Fibroblast of peridontal ligament (primary cell): ENCODE data around the gene EFNA2.

Source experiments
- DNase-seq: peaks from one replicate; pipeline ENCODE4 v3.0.0-alpha.2; 2010; ENCODE audit errors: extremely low read depth

Gene EFNA2

DNA sequence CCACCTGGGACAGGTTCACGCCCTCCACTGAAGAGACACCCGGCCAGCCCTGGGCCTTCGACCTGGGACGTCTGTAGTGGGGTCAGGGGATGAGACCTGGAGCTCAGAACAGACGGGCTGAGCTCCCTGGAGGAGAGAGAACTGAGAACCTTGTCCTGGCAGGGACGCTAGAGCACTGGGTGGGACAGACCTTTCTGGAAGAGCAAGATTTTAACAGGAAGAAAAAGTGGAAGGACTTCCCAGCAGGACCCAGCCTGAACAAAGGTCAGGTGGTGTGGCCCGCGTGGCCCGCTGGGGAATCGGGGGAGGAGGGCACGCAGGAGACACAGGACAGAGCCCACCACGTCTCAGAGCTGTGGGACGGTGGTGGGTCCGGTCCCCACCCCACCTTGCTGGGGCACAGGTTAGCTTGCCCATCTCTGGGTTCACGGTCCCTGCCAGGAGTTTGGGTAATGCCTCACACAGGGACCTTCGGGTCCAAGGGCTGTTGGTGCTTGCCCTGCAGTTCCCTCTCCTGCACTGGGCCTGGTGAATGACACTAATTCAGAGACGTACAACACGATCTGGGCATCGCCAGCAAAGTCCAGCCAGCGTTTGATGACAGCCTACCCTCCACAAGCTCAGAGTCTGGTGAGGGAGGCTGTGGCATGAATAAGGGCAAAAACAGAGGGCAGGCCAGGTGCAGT is 1.2 kb upstream of the EFNA2 start:
- DNase-seq: no peak

DNA sequence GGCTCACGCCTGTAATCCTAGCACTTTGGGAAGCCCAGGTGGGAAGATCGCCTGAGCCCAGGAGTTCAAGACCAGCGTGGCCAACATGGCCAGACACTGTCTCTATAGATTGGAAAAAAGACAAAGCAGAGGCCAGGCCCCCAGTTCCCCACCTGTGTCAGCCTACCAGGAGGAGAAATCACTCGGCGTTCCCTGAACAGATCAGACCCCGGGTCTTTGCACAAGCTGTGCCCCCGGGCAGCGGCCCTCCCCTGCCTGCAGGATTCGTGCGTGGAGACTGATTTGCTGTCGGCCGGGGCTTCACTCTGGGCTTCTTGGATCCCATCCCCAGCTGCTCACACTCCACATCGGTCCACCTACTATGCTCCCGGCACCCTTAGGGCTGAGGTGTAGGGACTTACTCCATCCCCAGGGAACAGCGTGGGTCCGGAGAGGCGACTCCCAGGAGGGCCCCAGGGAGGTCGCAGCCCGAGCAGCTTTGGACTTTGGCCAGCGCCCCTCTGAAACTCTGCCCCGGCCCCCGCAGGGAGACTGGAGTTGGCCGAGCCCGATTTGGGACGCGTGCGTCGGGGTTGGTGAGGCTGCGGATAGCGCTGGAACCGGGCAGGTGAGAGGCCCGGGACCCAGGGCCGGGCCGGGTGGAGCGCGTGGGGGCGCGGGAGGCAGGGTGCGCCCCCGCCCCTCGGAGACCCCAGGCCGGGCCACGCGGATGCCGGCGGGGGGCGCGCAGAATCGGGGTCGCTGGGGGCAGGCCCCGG is 515 bp upstream of the EFNA2 start:
- no peak for DNase-seq

DNA sequence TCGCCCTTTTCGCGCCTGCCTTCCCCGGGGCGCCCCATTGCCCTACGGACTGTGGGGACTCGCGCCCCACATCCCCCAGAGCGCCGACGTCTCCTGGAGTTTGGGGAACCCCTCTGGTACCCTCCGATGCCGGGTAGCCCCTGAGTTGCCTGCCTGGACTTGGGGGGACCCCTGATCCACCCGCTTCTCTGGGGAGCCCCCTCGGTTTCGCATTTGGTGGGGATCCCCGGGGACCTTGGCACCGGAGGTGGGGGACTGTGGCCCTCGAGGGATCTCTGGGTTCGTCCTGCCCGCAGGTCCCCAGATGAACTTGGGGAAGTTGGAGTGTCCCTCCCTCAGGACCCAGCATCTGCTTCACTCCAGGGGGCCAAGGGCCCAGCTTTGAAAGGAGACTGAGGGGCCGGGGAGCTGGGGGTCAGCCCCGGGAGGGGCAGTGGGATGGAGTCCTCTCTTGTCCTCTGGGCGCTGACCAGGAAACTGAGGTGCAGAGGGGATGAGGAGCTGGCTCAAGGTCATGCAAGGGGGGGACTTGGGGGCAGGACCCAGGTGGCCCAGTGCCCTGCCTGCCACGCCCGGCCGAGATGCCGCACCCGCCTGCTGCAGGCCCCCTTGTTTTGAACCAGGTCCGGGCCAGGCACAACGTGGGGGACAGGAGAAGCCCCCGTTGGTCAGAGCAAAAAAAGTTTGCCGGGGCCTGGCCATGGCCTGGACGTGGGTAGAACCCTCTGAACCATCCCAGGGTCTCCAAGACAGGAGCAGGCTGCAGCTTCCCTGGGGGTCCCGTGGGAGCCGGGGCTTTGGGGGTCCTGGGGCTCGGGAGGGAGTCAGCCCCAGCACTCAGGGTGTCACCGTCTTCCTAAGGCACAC is 1.0 kb downstream of the EFNA2 start:
- DNase-seq: no peak

DNA sequence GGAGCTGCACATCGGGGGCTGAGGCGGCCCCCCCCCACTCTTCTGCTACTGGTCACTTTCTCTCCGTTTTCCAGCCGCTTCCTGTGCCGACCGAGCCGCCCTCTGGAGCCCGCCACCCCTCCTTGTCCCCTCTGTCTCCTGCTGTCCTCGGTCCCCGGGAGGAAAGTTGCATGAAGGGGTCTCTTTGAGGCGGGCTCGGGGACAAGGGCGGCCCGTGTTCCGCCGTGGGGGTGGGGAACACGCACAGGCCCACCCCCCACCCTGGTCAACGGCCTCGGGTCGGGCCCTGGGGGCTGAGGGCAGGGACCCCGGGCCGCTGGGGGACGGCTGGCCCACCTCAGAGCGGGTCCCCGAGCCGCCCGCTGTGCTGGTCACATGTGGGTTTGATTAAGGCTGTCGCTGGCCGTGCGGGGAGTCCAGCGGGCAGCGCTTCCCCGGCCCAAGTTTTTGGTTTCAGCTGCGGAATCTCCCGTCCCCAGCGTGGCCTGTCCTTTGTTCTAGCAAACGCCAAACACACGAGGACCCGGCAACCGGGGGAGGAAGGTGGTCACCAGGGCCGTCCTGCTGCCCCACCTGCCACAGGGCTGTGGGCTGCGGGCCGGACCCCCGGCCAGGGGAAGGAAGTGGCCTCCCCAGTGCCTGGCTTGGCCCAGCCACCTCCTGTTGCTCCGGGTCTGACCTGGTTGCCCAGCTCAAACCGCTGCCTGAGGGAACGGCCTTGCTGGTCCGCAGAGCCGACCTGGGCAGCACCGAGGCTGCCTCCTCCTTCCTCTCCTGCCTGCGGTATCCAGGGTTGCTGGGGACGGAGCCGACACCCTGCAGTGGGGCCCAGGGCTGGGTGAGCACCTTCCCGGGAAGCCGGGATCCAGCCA is 1.9 kb downstream of the EFNA2 start:
- DNase-seq: no peak

DNA sequence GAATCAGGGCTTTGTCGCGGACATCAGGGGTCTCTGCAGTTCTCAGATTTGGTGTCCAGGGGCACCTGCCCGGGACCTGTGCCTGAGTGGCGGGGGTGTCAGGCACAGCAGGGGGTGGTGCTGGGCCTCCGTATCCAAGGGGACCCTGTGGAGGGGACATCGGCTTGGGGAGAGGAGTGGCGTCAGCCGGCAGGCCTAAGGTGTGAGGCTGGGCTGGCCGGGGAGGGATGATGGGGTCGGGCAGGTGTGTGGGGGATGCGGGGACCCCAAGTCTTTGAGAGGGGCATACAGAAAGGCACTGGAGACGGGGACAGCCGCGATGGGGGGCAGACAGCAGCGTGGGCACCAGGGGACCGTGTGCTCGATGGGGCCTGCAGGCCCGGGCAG is 2.5 kb downstream of the EFNA2 start:
- no peak for DNase-seq

DNA sequence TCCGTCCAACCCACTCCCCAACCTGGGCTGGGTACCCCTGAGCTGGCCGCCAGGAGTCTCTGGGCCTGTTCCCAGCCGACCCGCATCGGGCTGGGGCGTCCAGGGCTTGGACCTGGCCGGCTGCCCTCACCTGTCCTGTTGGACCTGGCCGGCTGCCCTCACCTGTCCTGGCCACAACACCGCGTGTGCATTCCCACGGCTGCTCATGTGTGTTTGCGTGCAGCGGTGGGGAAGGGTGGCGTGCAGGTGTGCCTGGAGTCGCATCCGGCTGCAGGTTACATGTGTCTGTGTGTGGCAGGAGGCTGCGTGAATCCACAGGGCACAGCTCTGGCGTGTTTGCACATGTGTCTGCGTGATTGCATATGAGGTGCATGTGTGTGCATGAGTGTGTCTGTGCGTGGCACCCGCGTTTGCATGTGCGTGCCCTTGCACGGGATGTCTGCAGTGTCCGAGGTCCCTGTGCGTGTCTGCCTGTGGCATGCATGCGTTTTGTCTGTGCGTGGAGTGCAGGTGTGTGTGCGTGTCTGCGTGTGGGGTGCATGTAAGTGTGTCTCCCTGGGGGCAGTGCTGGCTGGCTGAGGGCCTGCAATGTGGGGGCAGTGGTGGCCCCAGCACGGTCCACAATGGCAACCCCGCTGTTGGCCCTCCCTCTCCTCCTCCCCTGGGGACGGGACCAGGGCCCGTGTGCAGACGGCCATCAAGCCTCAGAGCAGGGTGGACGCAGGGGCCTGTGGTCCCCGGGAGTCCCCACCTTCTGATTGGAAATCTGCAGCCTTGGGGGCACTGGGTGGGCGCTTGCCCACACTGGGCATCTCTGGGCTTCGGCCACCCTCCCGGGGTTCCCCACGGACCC is 3.4 kb downstream of the EFNA2 start:
- DNase-seq: no peak

DNA sequence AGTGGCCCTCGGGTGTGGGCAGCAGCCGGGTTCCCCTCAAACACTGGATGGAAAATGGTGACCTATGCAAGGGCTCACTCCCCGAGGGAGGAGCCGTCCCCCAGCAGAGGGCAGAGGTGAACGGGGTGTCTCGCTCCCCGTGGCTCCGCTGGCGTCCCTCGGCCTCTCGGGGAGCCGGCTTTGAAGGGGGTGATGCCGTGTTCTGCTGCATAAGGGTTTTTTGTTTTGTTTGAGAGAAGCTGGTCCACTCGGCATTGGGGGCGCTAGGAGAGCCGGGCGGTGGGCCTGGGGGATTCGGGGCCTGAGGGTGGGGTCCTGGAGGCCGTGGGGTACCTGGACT is 4.0 kb downstream of the EFNA2 start:
- no peak for DNase-seq

DNA sequence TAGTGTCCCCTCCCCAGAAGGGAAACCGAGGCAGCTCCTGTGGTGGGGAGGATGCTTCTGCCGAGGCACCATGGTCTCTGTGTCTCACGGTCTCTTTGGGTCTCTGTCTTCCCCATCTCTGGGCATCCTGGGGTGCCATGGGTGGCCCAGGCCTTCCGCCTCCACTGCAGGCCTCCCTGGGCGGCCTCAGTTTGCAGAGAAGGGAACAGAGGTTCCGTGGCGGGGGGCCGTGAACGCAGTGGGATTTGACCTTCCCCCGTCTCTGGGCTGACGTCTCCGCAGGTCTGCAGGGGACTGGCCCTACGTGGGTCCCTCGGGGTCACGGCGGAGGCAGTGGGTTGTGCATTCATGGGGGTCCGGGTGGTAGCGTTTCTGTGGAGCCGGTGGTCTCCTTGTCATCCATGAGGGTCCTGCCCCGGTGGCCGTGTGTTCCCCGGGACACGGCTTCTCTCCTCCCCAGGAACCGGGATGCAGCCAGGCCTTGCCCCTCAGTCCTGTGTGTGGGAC is 4.6 kb downstream of the EFNA2 start:
- DNase-seq: no peak

DNA sequence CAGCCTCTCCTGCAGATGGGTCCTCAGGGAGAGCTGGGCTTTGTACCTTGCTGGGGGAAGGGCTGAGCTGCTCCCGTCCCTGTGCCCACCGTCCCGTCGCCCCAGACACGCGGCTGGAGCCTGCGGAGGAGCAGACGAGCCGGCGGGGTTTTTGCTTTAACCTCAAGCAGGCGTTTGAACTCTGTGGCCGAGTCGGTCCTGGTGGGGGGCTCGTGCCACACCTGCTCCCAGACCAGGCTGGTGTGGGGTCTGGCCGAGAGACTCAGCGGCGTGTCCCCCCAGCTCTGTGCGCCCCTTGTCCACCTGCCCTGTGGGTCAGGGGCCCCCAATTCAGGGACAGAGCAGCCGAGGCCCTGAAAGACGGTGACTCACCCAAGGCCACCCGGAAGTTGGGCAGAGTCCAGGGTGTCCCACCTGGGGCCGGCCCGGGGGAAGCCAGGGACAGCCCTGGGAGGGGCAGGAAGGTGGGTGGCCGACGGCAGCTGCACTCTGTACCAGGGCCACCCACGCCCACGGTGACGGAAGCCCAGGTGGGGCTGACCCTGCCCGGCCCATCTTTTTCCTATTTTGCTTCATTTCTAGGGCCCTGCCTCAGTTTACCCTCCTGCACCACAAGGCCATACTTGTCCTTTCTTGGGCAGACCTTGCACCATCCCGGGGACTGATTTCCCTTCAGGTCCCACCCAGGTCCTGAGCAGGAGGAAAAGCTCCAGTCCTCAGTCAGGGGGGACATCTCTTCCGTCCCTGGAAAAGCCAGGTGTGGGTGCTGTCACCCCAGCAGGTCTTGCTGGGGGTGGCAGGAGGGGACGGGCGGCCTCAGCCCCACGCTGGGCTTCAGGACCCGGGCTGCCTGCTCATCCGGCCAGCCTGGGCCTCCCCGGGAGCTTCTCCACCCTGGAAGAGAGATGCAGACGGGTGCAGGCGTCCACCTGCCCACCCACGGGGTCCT is 5.3 kb downstream of the EFNA2 start:
- no peak for DNase-seq

DNA sequence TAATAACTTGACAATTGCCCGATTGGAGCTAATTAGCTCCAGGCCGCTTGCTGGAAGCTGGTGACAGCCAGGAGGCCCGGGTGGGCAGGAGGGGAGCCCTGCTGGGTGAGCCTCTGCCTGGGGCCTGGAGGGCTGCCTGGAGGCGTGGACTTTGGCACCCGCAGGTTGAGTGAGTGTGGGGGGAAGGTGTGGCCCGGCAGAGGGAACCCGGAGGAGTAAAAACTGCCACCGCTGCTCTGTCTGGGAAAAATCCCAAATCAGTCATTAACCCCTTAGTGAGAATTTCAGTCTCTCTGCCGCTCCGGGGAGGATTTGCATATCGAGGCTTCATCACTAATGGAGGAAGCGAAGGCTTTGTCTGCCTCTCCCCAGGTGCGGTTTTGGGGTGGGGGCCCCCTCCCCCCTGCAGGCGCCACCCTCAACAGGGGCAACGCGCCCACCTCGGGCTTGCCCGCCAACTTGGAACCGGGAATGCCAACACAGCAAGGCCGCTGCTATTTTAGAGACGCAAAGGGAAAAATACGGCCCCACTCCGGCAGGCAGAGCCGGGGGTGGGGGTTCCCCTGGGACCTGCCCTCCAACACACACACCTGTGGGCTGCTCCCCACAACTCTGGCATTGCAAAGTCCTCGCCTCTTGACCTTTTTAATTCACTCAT is 6.2 kb downstream of the EFNA2 start:
- DNase-seq: no peak

DNA sequence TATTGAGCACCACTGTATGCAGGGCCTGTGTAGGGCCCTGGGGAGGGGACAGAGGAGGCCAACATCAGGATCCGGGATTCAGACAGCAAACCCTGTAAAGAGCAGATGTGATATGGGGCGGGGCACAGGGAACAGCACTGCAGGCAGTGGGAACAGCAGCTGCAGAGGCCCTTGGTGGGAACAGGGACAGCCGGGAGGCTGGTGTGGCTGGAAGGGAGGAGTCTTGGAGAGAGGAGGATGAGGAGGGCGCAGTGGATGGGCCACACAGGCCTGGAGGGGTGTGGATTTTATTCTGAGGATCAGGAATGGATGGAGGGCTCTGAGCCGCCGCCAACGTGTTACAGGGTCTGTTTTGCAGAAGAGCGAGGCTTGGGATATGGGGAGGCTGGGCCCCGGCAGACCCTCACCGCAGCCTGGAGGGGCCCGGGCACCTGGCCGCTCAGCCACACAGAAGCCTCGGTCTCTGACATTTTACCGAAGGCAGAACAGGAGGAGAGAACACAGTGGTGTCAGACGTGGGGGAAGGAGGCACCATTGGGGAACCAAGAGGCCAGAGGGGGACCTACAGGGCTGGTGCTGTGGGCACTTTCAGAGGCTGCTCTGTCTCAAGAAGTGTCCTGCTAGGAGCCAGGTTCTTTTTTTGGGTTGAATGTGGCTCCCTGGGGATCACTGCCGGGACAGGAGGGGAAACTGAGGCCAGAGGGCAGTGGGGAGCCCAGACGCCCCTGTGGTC is 6.9 kb downstream of the EFNA2 start:
- no peak for DNase-seq

DNA sequence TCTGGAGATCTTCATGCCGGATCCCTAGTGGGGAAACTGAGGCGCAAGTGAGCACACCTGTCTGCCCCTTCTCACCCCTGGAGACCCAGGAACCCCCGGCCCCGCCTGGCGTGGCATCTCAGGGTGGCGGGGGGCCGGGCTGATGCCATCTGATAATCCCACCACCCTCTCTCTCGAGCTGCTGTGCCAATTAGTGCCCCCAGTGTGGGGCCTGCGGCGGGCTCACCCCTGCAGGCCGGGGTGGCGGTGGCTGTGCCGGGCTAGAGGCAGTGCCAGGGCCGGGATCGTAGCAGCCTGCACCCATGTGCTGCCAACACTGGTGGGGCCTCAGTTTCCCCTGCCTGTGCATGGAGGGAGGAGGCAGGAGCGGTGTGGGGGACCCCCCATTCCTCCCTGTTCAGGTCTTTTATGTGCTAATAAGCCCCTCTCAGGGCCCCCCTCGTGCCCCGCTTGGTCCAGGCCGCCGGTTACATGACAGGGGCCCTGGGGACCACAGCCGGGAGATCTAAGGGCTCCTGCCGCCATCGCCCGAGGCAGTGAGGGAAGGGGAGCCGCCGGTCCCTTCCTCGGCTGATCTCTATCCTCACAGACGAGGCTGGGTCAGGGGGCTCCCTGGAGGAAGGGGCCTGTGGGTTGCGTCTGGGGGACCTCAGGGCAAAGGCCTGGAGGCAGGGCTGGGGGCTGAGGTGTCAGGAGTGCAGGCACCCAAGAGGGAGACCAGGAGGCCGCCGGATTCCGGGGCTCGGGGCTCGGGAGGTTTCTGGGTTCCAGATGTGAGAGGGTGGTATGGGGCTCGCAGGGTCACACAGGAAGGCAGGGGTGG is 8.3 kb downstream of the EFNA2 start:
- no peak for DNase-seq

DNA sequence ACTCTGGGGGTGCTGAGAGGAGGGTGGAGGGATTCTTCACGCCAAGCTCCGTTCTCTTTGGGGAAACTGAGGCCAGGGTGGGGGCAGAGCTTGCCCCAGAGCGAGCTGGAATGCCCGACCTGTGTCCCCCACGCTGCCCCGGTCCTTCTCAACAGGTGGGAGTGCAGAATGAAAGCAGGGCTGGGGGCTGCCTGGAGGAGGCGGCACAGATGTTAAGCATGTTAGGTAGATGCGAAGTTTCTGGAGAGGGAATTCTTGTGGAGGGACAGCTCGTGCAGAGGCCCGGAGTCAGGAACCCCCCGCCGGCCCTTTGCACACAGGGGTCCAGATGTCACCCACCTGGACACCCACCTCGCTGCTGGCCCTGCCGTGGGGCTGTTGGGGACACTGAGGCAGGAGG is 9.0 kb downstream of the EFNA2 start:
- DNase-seq: no peak

DNA sequence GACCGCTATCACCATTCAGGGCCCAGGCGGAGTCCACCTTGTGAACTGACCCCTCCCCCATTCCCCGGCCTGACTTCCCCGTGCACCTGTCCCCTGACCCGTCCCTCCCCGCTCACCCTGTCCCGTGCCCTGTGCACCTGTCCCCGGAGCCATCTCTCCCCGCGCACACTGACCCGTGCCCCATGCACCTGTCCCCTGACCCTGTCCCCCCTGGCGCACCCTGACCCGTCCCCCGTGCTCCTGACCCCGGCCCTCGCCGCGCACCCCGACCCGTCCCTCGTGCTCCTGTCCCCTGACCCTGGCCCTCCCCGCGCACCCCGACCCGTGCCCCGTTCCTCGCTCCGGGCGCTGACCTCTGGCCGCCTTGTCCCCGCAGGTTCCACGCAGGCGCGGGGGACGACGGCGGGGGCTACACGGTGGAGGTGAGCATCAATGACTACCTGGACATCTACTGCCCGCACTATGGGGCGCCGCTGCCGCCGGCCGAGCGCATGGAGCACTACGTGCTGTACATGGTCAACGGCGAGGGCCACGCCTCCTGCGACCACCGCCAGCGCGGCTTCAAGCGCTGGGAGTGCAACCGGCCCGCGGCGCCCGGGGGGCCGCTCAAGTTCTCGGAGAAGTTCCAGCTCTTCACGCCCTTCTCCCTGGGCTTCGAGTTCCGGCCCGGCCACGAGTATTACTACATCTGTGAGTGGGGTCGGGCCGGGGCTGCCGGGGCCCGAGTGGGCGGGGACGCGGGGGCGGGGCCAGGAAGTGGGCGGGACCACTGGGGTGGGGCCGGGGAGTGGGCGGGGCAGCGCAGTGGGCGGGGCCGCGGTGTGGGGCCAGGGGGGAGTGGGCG is 9.7 kb downstream of the EFNA2 start:
- DNase-seq: no peak

DNA sequence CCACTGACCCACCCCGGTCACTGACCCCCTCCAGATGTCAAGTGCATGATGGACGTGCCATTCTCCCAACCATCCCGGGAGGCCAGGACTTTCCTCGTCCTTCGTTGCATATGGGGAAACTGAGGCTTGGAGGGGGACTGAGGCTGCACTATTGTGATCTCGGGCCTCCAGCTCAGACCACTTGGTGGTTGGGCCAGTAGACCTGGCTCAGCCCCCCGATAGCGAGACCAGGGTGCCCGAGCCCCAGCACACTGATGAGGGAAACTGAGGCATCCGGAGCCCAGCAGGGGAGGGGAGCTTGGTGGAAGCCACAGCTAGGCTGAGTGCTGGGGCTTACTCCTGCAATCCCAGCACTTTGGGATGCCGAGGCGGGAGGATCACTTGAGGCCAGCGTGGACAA is 10.4 kb downstream of the EFNA2 start:
- DNase-seq: no peak

DNA sequence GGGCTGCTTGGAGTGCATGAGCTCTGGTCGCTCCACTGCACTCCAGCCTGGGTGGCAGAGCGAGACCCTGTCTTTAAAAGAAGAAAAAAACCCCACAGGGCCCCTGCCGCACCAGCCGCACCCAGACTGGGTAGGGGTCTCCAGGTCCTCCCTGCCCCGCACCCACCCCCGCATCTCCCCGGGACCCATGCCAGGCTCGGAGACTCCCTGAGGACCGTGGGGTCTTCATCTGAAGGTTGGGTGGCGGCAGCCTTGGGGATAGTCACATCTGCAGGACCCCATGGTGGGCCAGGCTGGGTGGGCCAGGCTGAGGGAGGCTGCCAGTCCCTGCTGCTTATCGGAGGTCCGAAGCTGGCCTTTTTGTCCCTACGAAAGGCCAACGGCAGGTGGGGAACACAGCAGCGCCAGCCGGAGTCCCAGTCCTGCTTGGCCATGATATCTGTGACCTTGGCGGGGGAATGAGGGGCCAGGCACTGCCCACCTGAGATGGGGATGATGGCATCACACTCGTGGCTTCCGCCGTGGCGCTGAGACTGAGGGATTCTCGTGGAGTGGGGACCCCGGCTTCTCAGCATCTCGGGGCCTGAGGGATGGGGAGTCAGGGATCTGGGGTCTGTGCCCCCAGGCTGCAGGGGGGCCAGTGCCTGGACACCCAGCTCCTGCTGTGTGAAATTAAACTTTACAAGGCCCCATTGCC is 11.1 kb downstream of the EFNA2 start:
- no peak for DNase-seq
